OCI-M1 (cell line): ENCODE data around the gene PGAP3.

Experiments used
- DNase-seq: peaks from one replicate; lab custom pipeline; 2025; lab: John Stamatoyannopoulos, UW

PGAP3 gene

DNA sequence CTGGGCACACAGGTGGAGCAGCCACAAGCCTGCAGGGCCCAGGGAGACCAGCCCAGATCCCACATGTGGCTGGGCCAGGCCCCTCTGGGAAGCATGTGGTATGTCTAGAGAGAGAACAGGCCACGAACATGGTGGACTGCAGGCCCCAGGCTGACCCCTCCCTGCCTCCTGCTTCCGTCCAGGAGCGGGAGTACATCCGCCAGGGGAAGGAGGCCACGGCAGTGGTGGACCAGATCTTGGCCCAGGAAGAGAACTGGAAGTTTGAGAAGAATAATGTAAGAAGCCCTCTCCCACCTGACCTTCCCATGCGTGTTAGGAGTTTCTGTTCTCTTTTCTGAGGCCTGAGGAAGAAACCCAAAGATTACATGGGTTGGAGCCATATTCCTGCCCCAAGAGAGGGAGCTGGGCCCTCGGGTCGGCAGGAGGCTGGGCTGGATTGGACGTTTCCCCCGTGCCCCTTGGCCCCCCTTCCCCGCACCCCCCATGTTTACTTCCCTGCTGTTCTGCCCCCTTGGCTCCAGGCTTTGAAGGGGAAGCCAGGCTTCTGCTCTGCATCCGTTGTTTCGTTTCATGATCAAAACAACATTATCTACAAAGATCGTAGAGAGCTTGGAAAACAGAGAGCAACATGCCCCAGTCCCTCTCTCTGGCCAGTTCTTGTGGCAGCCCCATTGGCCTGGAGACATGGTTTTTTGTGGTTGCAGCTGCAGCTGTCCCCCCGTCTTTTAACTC, 28.4 kb downstream of the PGAP3 start:
- no peak for DNase-seq

DNA sequence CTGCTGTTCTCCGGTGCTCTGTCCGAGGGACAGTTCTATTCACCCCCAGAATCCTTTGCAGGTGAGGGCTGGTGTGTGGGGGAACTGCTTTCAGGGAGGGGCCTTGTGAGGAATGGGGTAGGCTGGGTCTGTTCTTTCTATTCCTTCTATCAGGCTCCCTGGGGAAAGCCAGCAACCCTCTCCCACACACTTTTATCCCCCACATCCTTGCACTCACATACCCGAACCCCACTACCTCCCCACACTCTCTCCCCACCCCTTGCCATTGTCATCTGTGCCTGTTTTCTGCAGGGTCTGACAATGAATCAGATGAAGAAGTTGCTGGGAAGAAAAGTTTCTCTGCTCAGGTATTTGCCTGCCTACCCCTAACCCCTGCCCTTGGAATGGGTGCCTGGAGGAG, 29.1 kb downstream of the PGAP3 start:
- DNase-seq = no peak

DNA sequence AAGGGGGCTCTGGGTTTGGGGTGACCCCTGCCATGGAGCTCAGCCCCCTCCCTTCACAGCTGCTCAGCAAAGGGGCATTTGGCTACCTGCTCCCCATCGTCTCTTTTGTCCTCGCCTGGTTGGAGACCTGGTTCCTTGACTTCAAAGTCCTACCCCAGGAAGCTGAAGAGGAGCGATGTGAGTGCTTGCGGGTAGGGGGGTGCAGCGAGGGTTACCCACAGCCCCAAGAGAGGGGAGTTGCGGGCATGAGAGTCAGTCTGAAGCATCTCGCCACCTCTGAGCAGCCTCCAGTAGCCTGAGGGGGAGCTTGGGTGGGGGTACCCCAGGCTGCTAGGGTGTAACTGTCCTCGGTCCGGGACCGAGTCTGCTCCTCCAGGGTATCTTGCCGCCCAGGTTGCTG, 29.5 kb downstream of the PGAP3 start:
- DNase-seq = no peak

DNA sequence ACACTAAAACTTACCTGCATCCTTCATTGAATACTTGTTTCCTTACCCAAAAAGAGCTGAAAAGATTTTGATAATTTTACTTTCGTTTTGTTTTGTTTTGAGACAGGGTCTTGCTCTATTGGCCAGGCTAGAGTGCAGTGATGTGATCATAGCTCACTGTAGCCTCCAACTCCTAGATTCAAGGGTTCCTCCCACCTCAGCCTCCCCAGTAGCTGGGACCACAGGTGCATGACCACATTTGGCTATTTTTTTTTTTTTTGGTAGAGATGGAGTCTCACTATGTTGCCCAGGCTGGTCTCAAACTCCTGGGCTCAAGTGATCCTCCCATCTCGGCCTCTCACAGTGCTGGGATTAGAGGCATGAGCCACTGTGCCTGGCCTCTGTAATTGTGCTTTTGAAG, 32.8 kb downstream of the PGAP3 start:
- no peak for DNase-seq

DNA sequence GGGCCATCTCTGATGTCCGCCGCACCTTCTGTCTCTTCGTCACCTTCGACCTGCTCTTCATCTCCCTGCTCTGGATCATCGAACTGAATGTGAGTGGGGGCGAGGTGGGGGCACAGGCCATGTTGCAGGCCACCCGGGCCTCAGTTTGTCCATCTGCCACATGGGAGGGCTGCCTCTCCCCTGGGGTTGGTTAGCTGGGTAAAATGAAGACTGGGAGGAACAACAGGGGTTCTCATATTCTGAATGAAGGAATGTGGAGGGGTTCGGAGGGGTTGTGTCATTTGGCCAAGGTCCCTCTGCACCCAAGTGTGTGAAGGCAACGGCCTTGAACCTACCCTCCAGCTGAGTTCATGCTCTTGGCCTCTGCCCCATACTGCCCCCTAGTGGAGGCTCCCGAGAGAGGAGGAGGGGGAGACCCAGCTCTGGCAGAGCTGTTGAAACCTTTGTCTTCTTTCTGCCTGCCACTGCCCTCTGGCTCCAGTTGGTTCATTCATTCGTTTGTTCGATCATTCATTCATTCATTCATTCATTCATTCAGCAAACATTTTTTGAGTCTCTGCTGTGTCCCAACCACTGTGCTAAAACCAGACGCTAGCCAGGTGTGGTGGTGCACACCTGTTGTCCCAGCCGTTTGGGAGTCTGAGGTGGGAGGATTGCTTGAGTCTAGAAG, 34.1 kb downstream of the PGAP3 start:
- DNase-seq = peak; percentile 80

DNA sequence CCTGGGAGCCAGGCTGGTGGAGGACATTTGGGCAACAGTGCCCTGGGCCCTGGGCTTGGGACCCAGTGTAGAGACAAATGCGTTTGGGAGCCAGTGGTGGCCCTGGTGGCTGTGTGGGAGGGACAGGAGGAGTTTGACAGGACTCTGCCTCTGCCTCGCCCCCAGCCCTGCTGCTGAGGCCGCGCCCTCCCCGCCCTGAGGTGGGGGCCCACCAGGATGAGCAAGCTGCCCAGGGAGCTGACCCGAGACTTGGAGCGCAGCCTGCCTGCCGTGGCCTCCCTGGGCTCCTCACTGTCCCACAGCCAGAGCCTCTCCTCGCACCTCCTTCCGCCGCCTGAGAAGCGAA, 34.6 kb downstream of the PGAP3 start:
- DNase-seq = no peak

DNA sequence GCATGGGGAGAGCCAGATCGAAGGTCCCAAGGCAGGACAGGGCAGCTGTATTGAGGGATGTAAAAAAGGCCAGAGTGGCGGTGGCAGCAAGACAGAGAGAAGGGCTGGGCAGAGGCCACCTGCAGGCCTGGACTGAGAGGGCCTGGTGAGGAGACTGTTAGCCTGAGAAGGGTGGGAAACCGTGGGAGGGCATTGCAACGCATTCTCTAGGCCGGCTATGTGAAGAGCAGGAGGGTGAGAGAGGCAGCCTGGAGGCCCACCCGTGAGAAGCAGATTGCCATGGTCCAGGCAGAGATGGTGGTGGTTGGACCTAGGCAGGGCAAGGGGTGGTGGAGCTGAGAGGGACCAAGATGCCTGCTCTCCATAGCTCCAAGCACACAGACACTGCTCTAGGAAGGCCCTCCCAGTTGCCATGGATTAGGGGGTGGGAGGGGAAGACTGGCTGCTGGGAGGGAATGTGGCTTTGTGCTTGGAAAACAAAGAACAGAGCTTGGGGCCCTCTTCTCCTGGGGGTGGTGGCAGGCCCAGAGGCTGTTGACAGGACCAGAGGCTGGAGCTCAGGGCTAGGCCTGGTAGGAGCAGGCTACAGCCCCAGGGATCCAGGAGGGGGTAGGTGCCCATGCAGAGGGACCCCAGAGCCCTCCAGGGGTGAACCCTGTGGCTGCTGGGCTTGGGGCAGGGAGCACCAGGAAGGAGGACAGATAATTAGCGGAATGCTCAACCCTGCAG, 35.1 kb downstream of the PGAP3 start:
- no peak for DNase-seq

DNA sequence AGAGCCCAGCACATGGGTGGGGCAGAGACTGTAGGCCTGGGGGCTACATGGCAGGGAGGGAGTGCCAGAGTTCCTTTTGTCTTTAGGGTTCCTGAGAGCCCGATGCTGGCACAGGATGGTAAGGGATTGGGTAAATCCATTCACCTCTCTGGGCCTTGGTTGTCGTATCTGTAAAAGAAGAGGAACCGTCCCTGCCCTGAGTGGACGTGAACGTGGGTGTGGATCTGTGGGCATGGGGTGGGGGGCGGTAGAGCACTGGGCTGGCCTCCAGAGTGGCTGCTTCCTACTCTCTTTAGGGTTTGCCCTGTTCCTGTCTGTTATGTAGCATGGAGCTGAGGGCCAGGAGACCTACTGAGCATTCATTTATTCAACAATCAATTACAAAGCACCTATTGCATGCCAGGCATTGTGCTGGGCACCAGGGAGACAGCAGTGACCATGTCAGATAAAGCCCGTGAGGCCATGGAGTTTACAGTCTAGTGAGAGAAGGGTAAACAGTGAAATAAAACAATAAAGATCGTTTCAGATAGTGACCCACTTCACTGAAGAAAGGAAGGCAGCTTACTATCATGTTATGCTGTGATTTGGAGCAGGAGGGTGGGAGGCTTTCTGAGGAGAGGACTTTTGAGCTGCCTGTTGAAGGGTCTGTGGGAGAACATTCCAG, 35.8 kb downstream of the PGAP3 start:
- DNase-seq = no peak

DNA sequence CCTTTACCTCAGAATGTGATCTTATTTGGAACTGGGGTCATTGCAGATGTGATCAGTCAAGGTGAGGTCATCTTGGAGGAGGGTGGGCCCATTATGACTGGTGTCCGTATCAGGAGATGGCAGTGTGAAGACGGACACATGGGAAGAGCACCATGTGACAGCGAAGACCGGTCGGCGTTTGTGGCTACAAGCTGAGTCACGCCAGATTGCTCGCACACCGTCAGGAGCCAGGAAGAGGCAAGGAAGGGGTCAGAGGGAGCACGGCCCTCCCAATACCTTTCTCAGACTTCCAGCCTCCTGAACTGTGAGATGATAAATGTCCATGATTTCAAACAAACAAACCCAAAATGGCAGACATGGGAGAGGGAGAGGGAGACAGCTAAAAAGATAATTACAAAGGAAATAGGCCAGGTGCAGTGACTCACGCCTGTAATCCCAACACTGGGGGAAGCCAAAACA, 37.7 kb downstream of the PGAP3 start:
- DNase-seq = no peak

DNA sequence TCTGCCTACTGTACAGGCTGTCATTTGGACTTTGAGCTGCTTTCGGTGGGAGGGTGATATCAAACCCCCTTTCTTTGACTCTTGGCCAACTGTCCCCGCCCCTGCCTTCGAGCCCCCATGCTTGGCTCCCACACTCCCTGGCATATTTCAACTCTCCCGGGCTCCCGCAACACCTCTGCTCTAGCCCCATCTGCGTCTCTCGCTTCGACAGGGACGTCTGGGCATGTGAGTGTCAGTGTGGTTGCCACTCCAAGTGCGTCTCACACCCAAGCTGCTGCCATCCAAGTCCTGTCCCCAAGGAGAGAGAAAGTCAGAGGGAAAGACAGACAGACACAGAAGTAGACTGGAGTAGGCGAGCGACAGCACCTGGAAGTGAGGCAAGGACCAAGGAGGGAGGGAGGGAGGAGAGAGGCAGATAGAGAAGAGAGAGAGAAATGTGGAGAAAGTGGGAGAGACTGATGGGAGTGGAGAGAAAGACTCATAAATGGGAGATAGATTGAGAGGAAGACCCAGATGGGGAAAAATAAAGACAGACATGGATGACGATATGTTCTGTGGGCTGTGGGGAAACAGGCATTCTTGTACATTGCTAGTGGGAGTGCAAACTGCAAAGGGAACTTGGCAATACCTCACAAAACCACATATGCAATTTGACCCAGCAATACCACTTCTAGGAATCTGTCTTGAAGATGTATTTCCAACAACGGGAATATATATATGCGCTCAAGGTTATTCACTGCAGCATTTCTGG, 39.1 kb downstream of the PGAP3 start:
- no peak for DNase-seq

DNA sequence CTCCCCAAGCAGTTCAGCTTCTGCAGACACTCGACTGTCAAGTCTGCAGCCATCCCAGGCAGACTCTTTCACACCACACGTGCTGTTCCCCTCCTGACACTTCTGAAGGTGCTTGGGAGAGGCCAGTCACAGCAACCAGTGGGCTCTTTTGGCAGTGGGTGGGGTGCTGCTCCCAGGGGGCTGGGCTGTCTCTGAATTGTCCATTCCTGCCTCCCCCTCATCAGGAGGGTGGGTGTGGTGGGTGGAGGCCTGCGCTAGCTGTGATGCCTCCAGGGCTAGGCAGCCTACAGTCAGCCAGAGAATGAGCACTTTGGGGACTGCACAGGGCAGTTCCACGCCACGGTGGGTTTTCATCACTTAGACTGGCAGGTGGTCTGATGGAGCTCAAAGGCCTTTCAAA, 40.6 kb downstream of the PGAP3 start:
- DNase-seq = no peak

DNA sequence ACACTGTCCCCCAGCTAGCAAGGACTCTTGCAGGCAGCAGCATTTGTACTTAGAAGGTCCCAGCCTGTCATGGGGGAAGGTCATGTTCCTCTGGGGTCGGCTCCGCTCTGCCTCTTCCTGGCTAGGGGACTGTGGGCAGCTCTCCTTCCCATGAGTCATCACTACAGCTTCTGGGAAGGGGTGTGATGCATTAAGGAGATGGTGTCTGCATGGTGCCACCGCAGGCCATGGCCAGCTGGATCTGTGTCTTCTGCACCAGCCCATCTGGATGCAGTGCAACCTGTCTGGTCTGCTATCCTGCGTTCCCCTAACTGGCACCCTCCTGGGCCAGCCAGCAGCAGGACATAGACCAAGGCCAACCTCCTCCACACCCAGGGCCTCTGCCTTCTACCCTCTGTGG, 44.6 kb downstream of the PGAP3 start:
- no peak for DNase-seq

DNA sequence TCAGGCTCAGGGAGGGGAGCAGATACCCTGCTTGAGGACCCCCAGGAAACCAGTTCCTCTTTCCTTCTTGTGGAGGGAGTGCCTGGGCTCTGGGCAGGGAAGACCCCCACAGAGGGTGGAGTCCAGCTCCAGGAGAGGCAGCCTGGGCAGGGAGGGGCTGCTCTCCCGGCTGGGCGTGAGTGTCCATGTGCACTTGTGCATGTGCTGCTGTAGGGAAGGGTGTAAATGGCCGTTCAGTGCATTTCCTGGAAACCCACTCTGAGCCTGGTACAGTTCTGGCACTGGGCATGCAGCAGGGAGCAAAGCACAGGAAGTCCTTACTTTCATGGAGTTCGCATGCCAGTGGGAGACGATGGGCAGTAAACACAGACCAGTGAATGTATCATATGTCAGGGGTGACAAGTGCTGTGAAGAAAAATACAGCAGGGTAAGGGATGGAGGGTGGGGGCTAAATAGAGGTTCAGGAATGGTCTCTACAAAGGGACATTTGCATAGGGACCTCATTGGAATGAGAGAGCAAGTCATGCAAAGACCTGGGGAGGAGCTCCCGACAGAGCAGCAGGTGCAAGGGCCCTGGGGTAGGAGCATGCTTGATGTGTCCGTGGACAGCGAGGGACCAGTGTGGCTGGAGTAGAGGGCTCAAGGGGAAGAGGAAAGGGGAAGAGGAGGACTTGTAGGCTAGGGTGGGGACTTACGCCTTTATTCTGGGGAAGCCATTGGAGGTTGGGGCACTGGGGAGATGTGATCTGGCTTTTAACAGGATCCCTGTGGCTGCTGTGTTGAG, 45.4 kb downstream of the PGAP3 start:
- no peak for DNase-seq

DNA sequence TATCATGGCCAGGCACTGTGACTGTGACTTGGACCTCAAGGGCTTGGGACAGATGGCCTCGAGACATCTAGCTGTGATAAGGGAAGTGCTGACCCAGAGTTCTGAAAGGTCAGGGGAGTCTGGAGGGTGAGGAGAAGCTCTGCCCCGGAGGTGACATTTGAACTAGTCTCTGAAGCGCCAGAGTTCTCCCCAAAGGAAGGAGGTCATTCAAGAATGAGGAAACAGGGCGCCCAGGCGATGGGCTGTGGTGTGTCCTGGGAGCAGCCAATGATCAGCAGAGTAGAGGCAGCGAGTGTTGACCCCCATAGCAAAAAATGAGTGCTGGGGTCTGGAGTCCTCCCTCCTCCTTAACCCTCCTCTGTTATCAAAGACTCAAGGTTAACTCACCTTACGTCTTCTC, 46.0 kb downstream of the PGAP3 start:
- no peak for DNase-seq

DNA sequence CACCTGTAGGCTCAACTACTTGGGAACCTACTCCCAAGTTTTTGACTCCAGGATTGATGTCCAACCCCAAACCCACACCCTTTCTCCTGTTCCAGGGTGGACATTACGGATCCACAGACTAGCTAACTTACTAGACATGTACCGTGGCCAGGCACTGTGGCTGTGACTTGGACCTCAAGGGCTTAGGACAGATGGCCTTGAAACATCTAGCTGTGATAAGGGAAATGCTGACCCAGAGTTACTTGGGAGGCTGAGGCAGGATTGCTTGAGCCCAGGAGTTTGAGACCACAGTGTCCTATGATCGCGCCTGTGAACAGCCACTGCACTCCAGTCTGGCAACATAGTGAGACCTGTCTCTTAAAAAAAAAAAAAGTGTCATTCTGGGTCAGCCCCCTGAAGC, 46.8 kb downstream of the PGAP3 start:
- no peak for DNase-seq

DNA sequence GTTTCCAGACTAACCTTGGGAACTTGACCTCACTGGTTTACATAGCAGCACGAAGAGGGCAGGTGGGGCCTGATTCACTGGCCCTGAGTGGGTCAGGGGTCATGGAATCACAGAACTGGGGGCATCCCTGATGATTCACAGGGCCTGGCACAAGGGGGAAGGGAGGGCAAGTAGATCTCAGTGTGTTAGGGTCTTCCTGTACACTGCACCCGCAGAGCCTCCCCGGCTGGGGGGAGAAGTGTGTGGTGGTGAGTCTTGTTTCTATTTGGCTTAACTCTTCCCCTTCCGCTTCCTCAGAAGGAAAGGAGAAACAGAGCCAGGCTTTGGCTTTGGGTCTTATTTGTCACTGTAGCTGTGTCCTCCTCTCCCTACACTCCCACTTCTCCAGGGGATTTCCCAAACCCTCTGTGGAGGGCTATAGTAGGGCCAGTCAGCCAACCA, 47.2 kb downstream of the PGAP3 start:
- DNase-seq = no peak

DNA sequence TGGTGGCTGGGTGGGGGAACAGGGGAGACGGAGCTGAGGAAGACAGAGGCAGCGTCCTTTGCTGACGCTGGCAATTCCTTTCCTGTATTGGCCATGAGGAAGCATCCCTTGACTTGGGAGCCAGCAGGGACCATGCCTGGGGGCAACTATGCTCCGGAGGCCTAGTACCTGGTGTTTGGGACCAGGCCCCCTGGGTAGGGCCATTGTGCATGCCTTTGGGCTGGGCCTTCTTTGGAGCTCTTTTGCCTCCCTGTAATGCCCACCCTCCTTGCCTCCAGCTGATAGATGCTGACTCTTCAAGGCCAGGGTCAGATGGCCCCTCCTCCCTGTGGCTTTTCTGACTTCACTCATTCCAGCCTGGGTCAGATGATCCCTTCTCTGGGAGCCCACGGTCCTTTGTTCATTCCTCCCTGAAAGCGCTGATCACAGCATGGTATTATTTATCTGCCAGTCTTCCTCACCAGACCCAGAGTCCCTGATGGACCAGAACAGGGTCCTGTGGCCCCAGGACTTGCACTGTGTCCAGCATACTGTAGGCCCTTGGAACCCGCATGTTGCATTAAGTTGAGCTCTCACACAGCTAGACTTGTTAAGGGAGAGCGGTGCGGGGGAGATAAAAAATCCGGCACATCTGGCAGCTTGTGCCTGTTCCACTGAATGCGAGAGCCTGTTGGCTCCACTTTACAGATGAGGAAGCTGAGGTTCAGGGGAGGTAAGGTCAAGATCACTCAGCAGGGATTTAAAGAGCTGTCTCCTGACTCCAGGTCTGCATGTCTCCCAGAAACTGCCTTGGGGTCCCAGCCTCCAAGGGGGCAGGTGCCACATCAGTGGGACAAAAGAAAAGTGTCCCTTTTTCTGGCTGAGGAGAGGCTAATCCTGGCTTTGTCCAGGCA, 48.0 kb downstream of the PGAP3 start:
- no peak for DNase-seq

DNA sequence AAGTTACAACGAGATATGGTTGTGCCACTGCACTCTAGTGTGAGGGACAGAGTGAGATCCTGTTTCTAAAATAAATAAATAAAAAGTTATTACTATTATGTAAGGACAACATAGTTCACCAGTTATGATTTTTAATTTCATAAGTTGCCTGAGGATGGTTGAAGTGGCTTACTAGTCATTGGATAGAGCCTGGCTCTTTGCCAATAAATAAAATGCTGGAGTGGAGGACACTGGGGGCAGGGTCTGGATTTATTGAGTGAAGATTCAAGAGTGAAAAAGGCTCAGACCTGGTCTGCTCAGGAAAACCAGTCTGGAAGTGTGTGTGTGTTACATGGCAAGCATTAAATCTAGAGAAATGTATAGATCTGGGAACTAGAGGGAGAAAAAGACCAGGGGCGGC, 48.8 kb downstream of the PGAP3 start:
- DNase-seq = no peak

DNA sequence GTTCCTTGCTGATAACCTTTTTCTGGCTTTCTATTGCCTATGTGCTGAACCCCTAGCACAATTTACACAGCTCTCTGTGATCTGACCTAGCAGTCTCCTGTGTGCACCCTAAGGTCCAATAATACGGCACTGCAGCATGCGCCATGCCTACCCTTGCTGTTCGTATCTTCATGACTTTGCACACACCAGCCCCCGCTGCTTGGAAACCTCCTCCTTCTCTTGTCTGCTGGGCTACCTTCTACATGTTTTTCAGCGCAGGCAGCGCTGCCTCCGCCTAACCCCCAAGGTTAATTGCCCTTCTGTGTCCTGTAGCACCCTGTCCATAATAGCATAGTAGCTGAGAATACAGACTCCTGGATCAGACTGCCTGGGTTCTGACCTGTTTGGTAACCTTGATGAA, 49.5 kb downstream of the PGAP3 start:
- DNase-seq = no peak
